Prostate gland (tissue), 2 donors: ENCODE data around the gene PPP1R2B.

Experiments
- POLR2A ChIP-seq: fragments of 450-650 bp; IDR thresholded peaks from one replicate; pipeline ENCODE4 v1.6.1; 2016; ENCODE audit warnings: antibody characterized with exemption, mild to moderate bottlenecking
- TF ChIP-seq, protein P1 (sequence below), 4 experiments: fragments of 200-600 bp in 2 of 4; fragments of 450-650 bp in 2 of 4; sonication (generic) in 2 of 4; IDR thresholded peaks; 1 replicate in 3 of 4; 2 replicates in 1 of 4; pipeline ENCODE4 v1.5.1; 2016 to 2019; ENCODE audit warnings: antibody characterized with exemption in 4 of 4, mild to moderate bottlenecking in 2 of 4, moderate library complexity in 2 of 4

DNA sequence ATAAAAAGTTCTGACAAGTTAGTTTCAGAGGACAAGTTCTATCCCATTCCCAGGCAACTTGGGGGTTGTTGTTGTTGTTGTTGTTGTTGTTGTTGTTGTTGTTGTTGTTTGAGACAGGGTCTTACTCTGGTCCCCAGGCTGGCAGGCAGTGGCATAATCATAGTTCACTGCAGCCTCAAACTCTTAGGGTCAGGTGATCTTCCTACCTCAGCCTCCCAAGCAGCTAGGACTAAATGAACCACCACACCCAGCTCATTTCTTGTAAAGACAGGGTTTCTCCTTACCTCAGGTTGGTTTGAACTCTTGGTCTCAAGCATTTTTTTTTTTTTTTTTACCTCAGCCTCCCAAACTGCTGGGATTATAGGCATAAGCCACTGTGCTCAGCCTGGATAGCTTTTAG is 15.3 kb downstream of the PPP1R2B start:
- TF ChIP-seq POLR2A, result no peak
- TF ChIP-seq, protein P1, sequence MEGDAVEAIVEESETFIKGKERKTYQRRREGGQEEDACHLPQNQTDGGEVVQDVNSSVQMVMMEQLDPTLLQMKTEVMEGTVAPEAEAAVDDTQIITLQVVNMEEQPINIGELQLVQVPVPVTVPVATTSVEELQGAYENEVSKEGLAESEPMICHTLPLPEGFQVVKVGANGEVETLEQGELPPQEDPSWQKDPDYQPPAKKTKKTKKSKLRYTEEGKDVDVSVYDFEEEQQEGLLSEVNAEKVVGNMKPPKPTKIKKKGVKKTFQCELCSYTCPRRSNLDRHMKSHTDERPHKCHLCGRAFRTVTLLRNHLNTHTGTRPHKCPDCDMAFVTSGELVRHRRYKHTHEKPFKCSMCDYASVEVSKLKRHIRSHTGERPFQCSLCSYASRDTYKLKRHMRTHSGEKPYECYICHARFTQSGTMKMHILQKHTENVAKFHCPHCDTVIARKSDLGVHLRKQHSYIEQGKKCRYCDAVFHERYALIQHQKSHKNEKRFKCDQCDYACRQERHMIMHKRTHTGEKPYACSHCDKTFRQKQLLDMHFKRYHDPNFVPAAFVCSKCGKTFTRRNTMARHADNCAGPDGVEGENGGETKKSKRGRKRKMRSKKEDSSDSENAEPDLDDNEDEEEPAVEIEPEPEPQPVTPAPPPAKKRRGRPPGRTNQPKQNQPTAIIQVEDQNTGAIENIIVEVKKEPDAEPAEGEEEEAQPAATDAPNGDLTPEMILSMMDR (IDR thresholded peaks at IDR 0.05), result no peak
